NCI-H1930 (cell line): ENCODE measurements around the gene SMTNL2.

Source experiments
- DNase-seq, 2 experiments: peaks; one replicate each; lab custom pipeline; 2025; lab: John Stamatoyannopoulos, UW

Gene SMTNL2

GRCh38 chr17:4584101-4584916 is at the start of gene SMTNL2:
Gene SMTNL2 (plus strand): TSS chr17:4584529. CDS start chr17:4584606, 77 bp downstream.
- no peak for DNase-seq

GRCh38 chr17:4534928-4535666 is 49.2 kb upstream of the SMTNL2 start:
- no peak for DNase-seq

- no peak for DNase-seq
These were observed 48.6 kb upstream of the SMTNL2 start for GRCh38 chr17:4535667-4536258.

- DNase-seq: no peak
These were observed 48.0 kb upstream of the SMTNL2 start for GRCh38 chr17:4536259-4536741.

GRCh38 chr17:4536742-4537411 is 47.5 kb upstream of the SMTNL2 start:
- DNase-seq: no peak

GRCh38 chr17:4537451-4538235 is 46.7 kb upstream of the SMTNL2 start:
- DNase-seq: no peak

- no peak for DNase-seq
These were observed 45.9 kb upstream of the SMTNL2 start for GRCh38 chr17:4538236-4539002.

- no peak for DNase-seq
These were observed 45.3 kb upstream of the SMTNL2 start for GRCh38 chr17:4539025-4539424.

- DNase-seq: no peak
These were observed 44.6 kb upstream of the SMTNL2 start for GRCh38 chr17:4539576-4540223.

- no peak for DNase-seq
These were observed 44.1 kb upstream of the SMTNL2 start for GRCh38 chr17:4540224-4540651.

GRCh38 chr17:4540687-4541327 is 43.5 kb upstream of the SMTNL2 start:
- no peak for DNase-seq

GRCh38 chr17:4541328-4542002 is 42.9 kb upstream of the SMTNL2 start:
- no peak for DNase-seq

GRCh38 chr17:4542003-4542725 is 42.2 kb upstream of the SMTNL2 start:
- DNase-seq: no peak

- no peak for DNase-seq
These were observed 41.6 kb upstream of the SMTNL2 start for GRCh38 chr17:4542726-4543191.

GRCh38 chr17:4543557-4544026 is 40.7 kb upstream of the SMTNL2 start:
- no peak for DNase-seq

GRCh38 chr17:4544135-4544950 is 40.0 kb upstream of the SMTNL2 start:
- DNase-seq: no peak

- no peak for DNase-seq
These were observed 39.4 kb upstream of the SMTNL2 start for GRCh38 chr17:4544951-4545216.
